DND-41 (cell line): ENCODE data around the gene TBC1D14.

Experiments
- ATAC-seq: fragments of 200-7000 bp; cut with Tn5 transposase; 3 replicates; pipeline ENCODE4 v1.9.1; 2021; ENCODE audit warnings: low read depth; ENCODE audit not compliant: insufficient read depth
- DNase-seq: peaks from one replicate; pipeline ENCODE4 v3.0.0-alpha.2; 2020
- H2AFZ ChIP-seq: 2 replicates; pipeline ENCODE4 v1.6.0; 2012; ENCODE audit warnings: low read depth, low read length
- H3K27ac ChIP-seq: 2 replicates; pipeline ENCODE4 v1.5.1; 2012; ENCODE audit warnings: low read length, inconsistent platforms
- H3K27me3 ChIP-seq: fragments of 200-600 bp; sonication (generic); 2 replicates; pipeline ENCODE4 v1.6.0; 2012; ENCODE audit warnings: low read length, mild to moderate bottlenecking, inconsistent platforms; ENCODE audit not compliant: insufficient read depth, poor library complexity
- H3K36me3 ChIP-seq: 2 replicates; pipeline ENCODE4 v1.5.1; 2012; ENCODE audit warnings: low read length, inconsistent platforms; ENCODE audit not compliant: insufficient read depth
- H3K4me1 ChIP-seq: 2 replicates; pipeline ENCODE4 v1.5.1; 2012; ENCODE audit warnings: mild to moderate bottlenecking, low read length; ENCODE audit not compliant: insufficient read depth
- H3K4me2 ChIP-seq: 2 replicates; pipeline ENCODE4 v1.6.0; 2012; ENCODE audit warnings: mild to moderate bottlenecking, moderate library complexity, low read length, inconsistent platforms; ENCODE audit not compliant: insufficient read depth
- H3K4me3 ChIP-seq, 2 experiments: fragments of 200-600 bp in 1 of 2; shearing (Covaris generic) in 1 of 2; 2 replicates each; pipeline ENCODE4 v1.5.1; 2012 to 2016; ENCODE audit warnings: inconsistent platforms in 2 of 2, low read length in 2 of 2, mild to moderate bottlenecking in 2 of 2, low read depth in 1 of 2, moderate library complexity in 1 of 2
- H3K79me2 ChIP-seq: 2 replicates; pipeline ENCODE4 v1.6.0; 2012; ENCODE audit warnings: low read length, inconsistent platforms; ENCODE audit not compliant: insufficient read depth
- H3K9ac ChIP-seq: 2 replicates; pipeline ENCODE4 v1.6.0; 2012; ENCODE audit warnings: low read depth, mild to moderate bottlenecking, inconsistent platforms, low read length, moderate library complexity
- H3K9me3 ChIP-seq: 2 replicates; pipeline ENCODE4 v1.5.1; 2012; ENCODE audit warnings: low read length, moderate library complexity, mild to moderate bottlenecking, inconsistent platforms; ENCODE audit not compliant: insufficient read depth, severe bottlenecking
- H4K20me1 ChIP-seq: 2 replicates; pipeline ENCODE4 v1.6.0; 2012; ENCODE audit warnings: low read length; ENCODE audit not compliant: insufficient read depth
- CTCF ChIP-seq: IDR thresholded peaks from 2 replicates; pipeline ENCODE4 v1.5.1; 2012; ENCODE audit warnings: borderline replicate concordance, low read length, moderate library complexity, mild to moderate bottlenecking; ENCODE audit not compliant: poor library complexity, severe bottlenecking; ENCODE audit errors: extremely low read depth
- EZH2 ChIP-seq: IDR thresholded peaks from 3 replicates; pipeline ENCODE4 v1.6.1; 2012; ENCODE audit warnings: borderline replicate concordance, low read depth, mild to moderate bottlenecking, moderate library complexity, low read length, inconsistent platforms; ENCODE audit not compliant: severe bottlenecking

The TBC1D14 gene

GRCh38 chr4:6971536-6972374 lies 62.1 kb downstream of the TBC1D14 start:
- peaks cover 18% of the 10 kb centered on the region for H4K20me1 ChIP-seq

GRCh38 chr4:6972375-6972650 lies 62.7 kb downstream of the TBC1D14 start:
- Histone ChIP-seq H3K79me2 (peaks cover 5% of the 10 kb centered on the region; the same call in 1 of the 2 replicates), H3K36me3 (peaks cover 28% of the 10 kb centered on the region; the same call in 1 of the 2 replicates), H2AFZ (no peak overlapping the region), H3K27ac (no peak overlapping the region), H3K4me2 (no peak overlapping the region), H4K20me1 (peaks cover 18% of the 10 kb centered on the region), H3K4me1 (peaks cover 7% of the 10 kb centered on the region; the same call in 1 of the 2 replicates), H3K27me3 (no peaks in the 10 kb centered on the region), H3K9me3 (no peaks in the 10 kb centered on the region), H3K9ac (no peak overlapping the region), H3K4me3 (no peak overlapping the region)
- no peak for TF ChIP-seq CTCF
- no peak for TF ChIP-seq EZH2
- ATAC-seq (no peak), DNase-seq (no peak)

More at GRCh38 chr4:6971536-6972374, 62.1 kb downstream of the TBC1D14 start:
- ATAC-seq (no peak), DNase-seq (no peak)
- Histone ChIP-seq H3K79me2 (peaks cover 5% of the 10 kb centered on the region; the same call in 1 of the 2 replicates), H3K4me2 (no peak overlapping the region), H3K4me3 (no peak overlapping the region), H2AFZ (no peak overlapping the region), H3K36me3 (peaks cover 31% of the 10 kb centered on the region; the same call in 1 of the 2 replicates), H3K9ac (no peak overlapping the region), H3K27ac (no peak overlapping the region), H3K4me1 (peaks cover 7% of the 10 kb centered on the region; the same call in 1 of the 2 replicates), H3K27me3 (no peaks in the 10 kb centered on the region), H3K9me3 (no peaks in the 10 kb centered on the region)
- no peak for TF ChIP-seq EZH2
- no peak for TF ChIP-seq CTCF

- TF ChIP-seq CTCF (no peak), EZH2 (no peak)
- Histone ChIP-seq H3K4me3 (no peak overlapping the region), H3K27ac (no peak overlapping the region)
These were observed 63.3 kb downstream of the TBC1D14 start for GRCh38 chr4:6972911-6973310.

More at GRCh38 chr4:6972911-6973310, 63.3 kb downstream of the TBC1D14 start:
- no peak overlapping the region for H2AFZ ChIP-seq
- H3K9ac ChIP-seq = no peak overlapping the region
- H3K79me2 ChIP-seq = peaks cover 5% of the 10 kb centered on the region; the same call in 1 of the 2 replicates
- H3K36me3 ChIP-seq = peaks cover 22% of the 10 kb centered on the region; the same call in 1 of the 2 replicates
- H3K27me3 ChIP-seq = no peaks in the 10 kb centered on the region
- ATAC-seq = no peak
- H4K20me1 ChIP-seq = peaks cover 16% of the 10 kb centered on the region
- DNase-seq = no peak
- peaks cover 7% of the 10 kb centered on the region; the same call in 1 of the 2 replicates for H3K4me1 ChIP-seq
- no peaks in the 10 kb centered on the region for H3K9me3 ChIP-seq
- no peak overlapping the region for H3K4me2 ChIP-seq
